BLaER1 treated with 17β-estradiol and CSF1 and Interleukin-3, amounts not matched to agents 10 nM and 100 nM (cell line): ENCODE data around the gene UCK1.

Experiments used
- H3K27ac ChIP-seq, 11 experiments: shearing (Covaris generic); formaldehyde crosslinking; 2 replicates each; pipeline ENCODE4 v1.8.1; 2022
- H3K27me3 ChIP-seq, 11 experiments: shearing (Covaris generic); formaldehyde crosslinking; 2 replicates each; pipeline ENCODE4 v1.8.1; 2022
- H3K36me3 ChIP-seq, 11 experiments: shearing (Covaris generic); formaldehyde crosslinking; 2 replicates each; pipeline ENCODE4 v1.8.1; 2022
- H3K4me1 ChIP-seq, 10 experiments: shearing (Covaris generic); formaldehyde crosslinking; 2 replicates each; pipeline ENCODE4 v1.8.1; 2022
- H3K4me2 ChIP-seq, 11 experiments: shearing (Covaris generic); formaldehyde crosslinking; 2 replicates each; pipeline ENCODE4 v1.8.1; 2022
- H3K4me3 ChIP-seq, 10 experiments: shearing (Covaris generic); formaldehyde crosslinking; 2 replicates each; pipeline ENCODE4 v1.8.1; 2022
- H3K9ac ChIP-seq, 11 experiments: shearing (Covaris generic); formaldehyde crosslinking; 2 replicates each; pipeline ENCODE4 v1.8.1; 2022
- H3K9me3 ChIP-seq, 11 experiments: shearing (Covaris generic); formaldehyde crosslinking; replicated peaks in 1 of 11; 2 replicates each; pipeline ENCODE4 v1.8.1; 2022
- H4K20me1 ChIP-seq, 11 experiments: shearing (Covaris generic); formaldehyde crosslinking; 2 replicates each; pipeline ENCODE4 v1.8.1; 2022
- Cebpa-rat ChIP-seq, 11 experiments: shearing (Covaris generic); IDR thresholded peaks; 2 replicates each; pipeline ENCODE4 v1.8.1; 2022

The UCK1 gene

GRCh38 chr9:131500377-131500776, 30.7 kb downstream of the UCK1 start:
- H3K36me3 ChIP-seq, result peaks cover 45 to 62% (median 52%) of the 10 kb centered on the region in 11 experiments
- peaks cover 40 to 80% (median 75%) of the 10 kb centered on the region in 11 experiments; a peak in 21 of 22 replicates for H4K20me1 ChIP-seq
- 0 out of 22 replicates have a peak overlapping the region, but pooled peaks of 2 of the 11 experiments have one; percentile 6 to 26 for H3K27ac ChIP-seq
- TF ChIP-seq Cebpa-rat (IDR thresholded peaks at IDR 0.05), result no peak
- H3K9me3 ChIP-seq, result no peaks in the 10 kb centered on the region
- H3K27me3 ChIP-seq, result no peaks in the 10 kb centered on the region
- H3K9ac ChIP-seq, result no peak overlapping the region; a peak in 1 of 22 replicates
- H3K4me2 ChIP-seq, result no peak overlapping the region
- no peak overlapping the region for H3K4me3 ChIP-seq
- H3K4me1 ChIP-seq, result peaks cover 18 to 37% (median 27%) of the 10 kb centered on the region in 10 experiments

DNA sequence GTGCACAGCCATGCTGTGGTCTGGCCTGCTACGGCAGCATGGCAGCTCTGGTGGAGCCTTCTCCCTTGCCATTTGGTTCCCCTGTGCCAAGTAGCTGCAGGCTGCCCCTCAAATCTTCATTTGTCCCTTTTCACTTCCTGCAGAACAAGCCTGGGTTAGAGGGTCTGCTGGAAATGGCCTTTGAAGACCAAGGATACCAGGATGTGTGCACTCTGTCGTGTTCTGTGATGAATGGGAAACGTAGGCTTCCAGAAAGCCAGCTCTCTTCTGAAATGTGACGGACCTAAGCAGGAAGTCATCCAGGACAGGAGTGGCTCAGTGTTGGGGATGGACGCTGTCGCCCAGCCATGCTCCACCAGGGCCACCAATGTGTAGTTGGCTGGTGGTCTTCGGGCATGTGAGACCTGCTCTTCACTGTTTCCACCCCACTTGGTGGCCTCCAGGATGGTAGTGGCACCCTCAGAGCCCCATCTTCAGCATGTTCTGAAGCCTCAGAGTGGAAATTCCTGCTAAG, 31.8 kb downstream of the UCK1 start:
- no peak overlapping the region for H3K27ac ChIP-seq

DNA sequence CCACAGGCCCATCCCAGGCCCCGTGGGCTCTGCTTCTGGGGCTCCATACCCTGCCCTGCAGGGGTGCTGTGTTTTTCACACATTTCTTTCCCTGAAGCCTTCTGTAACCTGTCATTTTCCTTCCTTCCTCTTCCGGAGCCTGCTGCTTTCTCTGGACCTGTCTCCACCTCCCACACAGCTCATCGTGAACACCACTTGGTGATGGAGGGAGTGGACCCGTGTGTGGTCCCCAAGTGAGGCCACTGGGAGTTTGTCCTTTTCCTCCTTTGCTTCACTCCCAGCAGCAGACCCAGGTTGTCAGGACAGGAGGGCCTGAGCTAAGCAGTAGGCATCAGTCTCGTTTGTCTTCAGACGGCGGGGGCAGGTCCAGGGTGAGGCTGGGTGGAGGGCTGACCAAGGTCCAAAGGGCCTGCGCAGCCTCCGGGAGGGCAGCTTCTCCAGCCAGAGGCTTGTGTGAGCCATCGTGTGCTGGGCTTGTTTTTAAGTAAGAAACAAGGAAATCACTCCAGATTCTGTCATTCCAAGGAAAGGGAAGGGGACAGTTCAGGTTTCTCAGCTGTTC, 34.1 kb downstream of the UCK1 start:
- Histone ChIP-seq H3K27ac (no peak overlapping the region), H3K36me3 (peaks cover 80 to 96% (median 87%) of the 10 kb centered on the region in 11 experiments), H4K20me1 (peaks cover 61 to 100% (median 100%) of the 10 kb centered on the region in 11 experiments; a peak in 21 of 22 replicates), H3K9ac (no peak overlapping the region), H3K4me1 (peaks cover under 1 to 17% (median 7%) of the 10 kb centered on the region in 10 experiments; a peak in 12 of 20 replicates), H3K4me3 (no peak overlapping the region), H3K27me3 (no peaks in the 10 kb centered on the region), H3K9me3 (no peaks in the 10 kb centered on the region), H3K4me2 (no peak overlapping the region)
- no peak for TF ChIP-seq Cebpa-rat (IDR thresholded peaks at IDR 0.05)

More for the DNA sequence above, 31.8 kb downstream of the UCK1 start:
- Histone ChIP-seq H3K27me3 (no peaks in the 10 kb centered on the region), H3K9me3 (no peaks in the 10 kb centered on the region), H4K20me1 (peaks cover 47 to 90% (median 86%) of the 10 kb centered on the region in 11 experiments; a peak in 21 of 22 replicates), H3K4me3 (no peak overlapping the region), H3K36me3 (peaks cover 56 to 72% (median 63%) of the 10 kb centered on the region in 11 experiments), H3K9ac (no peak overlapping the region), H3K4me1 (peaks cover 16 to 34% (median 25%) of the 10 kb centered on the region in 10 experiments), H3K4me2 (no peak overlapping the region)
- no peak for TF ChIP-seq Cebpa-rat (IDR thresholded peaks at IDR 0.05)

DNA sequence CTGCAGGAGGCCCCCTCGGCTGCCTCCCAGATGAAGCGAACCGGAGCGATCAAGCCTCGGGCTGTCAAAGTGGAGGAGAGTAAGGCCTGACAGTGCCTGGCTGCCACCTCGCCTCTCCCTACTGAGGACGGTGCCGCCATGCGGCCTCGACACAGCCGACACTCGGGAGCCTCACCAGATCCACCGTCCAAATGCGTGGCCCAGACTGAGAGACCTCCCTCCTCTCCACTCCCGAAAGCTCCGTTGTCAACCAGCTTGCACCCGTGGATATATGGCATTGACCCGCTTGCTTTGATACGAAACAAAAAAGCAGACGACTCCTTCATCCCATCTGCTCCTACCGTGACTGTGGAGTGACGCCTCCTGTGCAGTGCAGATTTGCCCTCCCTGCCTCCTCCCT, 35.3 kb downstream of the UCK1 start:
- Histone ChIP-seq H3K27me3 (no peaks in the 10 kb centered on the region), H3K4me3 (no peak overlapping the region), H3K4me1 (peaks cover 0 to 8% (median under 1%) of the 10 kb centered on the region in 10 experiments; a peak in 6 of 20 replicates), H3K9me3 (no peaks in the 10 kb centered on the region), H4K20me1 (peaks cover 72 to 100% (median 100%) of the 10 kb centered on the region in 11 experiments; a peak in 21 of 22 replicates), H3K36me3 (peaks cover 91 to 100% (median 98%) of the 10 kb centered on the region in 11 experiments), H3K4me2 (no peak overlapping the region), H3K9ac (peak overlapping the region in 1 of 11 experiments; percentile 18; a peak in 1 of 22 replicates), H3K27ac (no peak overlapping the region)
- TF ChIP-seq Cebpa-rat (IDR thresholded peaks at IDR 0.05), result no peak

DNA sequence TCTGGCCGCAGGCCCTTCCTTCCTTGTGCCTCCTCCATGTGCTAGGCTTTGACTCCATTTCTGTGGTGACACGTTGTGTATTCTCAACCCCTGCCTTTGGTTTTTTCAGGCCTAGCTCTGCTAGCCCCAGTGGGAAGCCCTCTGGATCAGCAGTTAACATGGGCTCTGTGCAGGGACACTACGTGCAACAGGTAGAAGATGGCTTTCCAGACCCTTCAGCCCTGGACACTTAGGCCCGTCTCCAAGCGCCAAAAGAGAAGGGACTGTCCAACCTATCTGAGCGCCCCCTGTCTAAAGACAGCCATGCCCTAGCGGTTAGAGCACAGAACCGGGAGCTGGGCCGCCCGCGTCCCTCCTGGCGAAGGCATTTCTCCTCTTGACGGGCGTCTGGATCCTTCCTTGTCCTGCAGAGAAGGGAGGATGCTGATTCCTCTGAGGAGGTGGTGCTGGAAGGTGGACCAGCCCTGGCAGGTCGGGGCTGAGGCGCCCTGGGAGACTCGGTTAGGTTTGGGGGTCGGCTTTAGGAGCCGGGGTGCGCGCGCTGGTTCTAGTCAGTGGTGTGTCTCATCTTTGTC, 36.7 kb downstream of the UCK1 start:
- Histone ChIP-seq H3K4me1 (no peaks in the 10 kb centered on the region), H4K20me1 (peaks cover 83 to 100% (median 100%) of the 10 kb centered on the region in 11 experiments; a peak in 21 of 22 replicates), H3K4me3 (no peak overlapping the region), H3K36me3 (peaks cover 100% of the 10 kb centered on the region in 11 experiments), H3K9ac (no peak overlapping the region), H3K9me3 (no peaks in the 10 kb centered on the region), H3K27me3 (no peaks in the 10 kb centered on the region), H3K4me2 (no peak overlapping the region), H3K27ac (no peak overlapping the region)
- TF ChIP-seq Cebpa-rat (IDR thresholded peaks at IDR 0.05), result no peak

DNA sequence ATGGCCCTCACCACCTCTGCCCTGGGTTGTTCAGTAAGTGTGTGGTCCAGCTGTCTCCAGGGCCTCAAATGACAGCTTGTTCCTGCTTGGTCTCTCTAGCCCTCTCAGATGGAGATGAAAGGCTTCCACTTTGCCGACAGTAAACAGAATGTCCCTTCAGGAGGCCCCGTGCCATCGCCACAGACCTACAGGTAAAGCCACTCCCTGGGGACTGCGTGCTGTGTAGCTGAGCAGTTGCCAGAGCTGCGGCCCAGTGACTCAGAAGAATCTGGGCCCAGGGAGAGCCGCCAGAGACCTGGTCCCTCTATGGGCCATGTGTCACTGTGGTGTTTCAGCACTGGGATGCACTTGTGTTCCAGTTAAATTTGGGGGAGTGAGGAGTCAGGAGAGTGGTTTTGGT, 39.0 kb downstream of the UCK1 start:
- H3K9ac ChIP-seq, result no peak overlapping the region
- H3K9me3 ChIP-seq, result no peaks in the 10 kb centered on the region
- no peak overlapping the region for H3K4me3 ChIP-seq
- peaks cover 0 to 21% (median 17%) of the 10 kb centered on the region in 10 experiments; a peak in 15 of 20 replicates for H3K4me1 ChIP-seq
- H3K36me3 ChIP-seq, result peaks cover 100% of the 10 kb centered on the region in 11 experiments
- H3K27me3 ChIP-seq, result no peaks in the 10 kb centered on the region
- TF ChIP-seq Cebpa-rat (IDR thresholded peaks at IDR 0.05), result no peak
- H4K20me1 ChIP-seq, result peaks cover 81 to 100% (median 100%) of the 10 kb centered on the region in 11 experiments; a peak in 21 of 22 replicates
- H3K4me2 ChIP-seq, result no peak overlapping the region
- no peak overlapping the region for H3K27ac ChIP-seq

DNA sequence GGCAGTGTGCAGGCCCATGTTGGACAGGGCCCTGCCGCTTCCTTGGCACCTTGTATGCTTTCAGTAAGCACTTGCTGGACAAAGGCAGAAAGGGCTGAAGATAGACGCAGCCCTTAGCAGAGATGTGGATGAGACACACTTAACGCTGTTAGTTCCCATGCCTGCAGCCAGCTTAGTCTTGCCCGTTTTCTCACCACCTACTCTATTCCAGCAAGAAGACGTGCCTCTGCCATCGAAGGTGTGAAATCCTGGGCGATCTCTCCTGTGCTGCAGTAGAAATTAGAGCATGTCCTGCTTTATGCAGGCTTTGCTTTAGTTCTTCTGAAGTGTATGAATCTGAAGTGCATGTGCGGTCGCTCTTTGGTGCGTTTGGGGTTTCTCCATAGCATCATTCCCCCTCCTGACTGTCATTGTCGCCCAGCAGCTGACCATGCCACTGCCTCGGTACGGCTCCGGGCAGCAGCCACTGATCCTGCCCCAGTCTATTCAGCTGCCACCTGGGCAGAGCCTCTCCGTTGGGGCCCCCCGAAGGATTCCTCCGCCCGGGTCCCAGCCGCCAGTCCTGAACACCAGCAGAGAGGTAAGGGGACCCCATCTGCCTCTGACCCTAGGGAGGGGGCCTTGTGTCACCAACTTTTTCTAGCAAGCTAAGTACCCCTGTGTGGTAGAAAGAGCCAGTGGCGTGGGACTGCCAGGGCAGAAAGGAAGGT, 39.9 kb downstream of the UCK1 start:
- H3K36me3 ChIP-seq, result peaks cover 100% of the 10 kb centered on the region in 11 experiments
- H3K27me3 ChIP-seq, result no peaks in the 10 kb centered on the region
- no peak for TF ChIP-seq Cebpa-rat (IDR thresholded peaks at IDR 0.05)
- H4K20me1 ChIP-seq, result peaks cover 81 to 100% (median 100%) of the 10 kb centered on the region in 11 experiments; a peak in 21 of 22 replicates
- H3K4me2 ChIP-seq, result no peak overlapping the region
- H3K27ac ChIP-seq, result no peak overlapping the region
- no peak overlapping the region for H3K4me3 ChIP-seq
- no peaks in the 10 kb centered on the region for H3K9me3 ChIP-seq
- peaks cover 0 to 30% (median 26%) of the 10 kb centered on the region in 10 experiments; a peak in 15 of 20 replicates for H3K4me1 ChIP-seq
- no peak overlapping the region for H3K9ac ChIP-seq

- H3K9me3 ChIP-seq, result no peaks in the 10 kb centered on the region
- H3K27ac ChIP-seq, result no peak overlapping the region
- no peaks in the 10 kb centered on the region for H3K27me3 ChIP-seq
- H3K4me3 ChIP-seq, result no peak overlapping the region
- no peak for TF ChIP-seq Cebpa-rat (IDR thresholded peaks at IDR 0.05)
- peaks cover 84 to 100% (median 100%) of the 10 kb centered on the region in 11 experiments; a peak in 21 of 22 replicates for H4K20me1 ChIP-seq
- no peak overlapping the region for H3K9ac ChIP-seq
- H3K4me1 ChIP-seq, result peaks cover 0 to 36% (median 33%) of the 10 kb centered on the region in 10 experiments; a peak in 15 of 20 replicates
- no peak overlapping the region for H3K4me2 ChIP-seq
- peaks cover 100% of the 10 kb centered on the region in 11 experiments for H3K36me3 ChIP-seq
Measured at GRCh38 chr9:131490514-131490913, 40.5 kb downstream of the UCK1 start.
